WTC11 (cell line): ENCODE data around the gene LARP4B.

ENCODE experiments used
- ATF1 ChIP-seq: sonication (generic); formaldehyde crosslinking; IDR thresholded peaks from 2 replicates; pipeline ENCODE4 v1.8.1; 2023; ENCODE audit warnings: mild to moderate bottlenecking, moderate library complexity, missing genetic modification reagents
- ATF6 ChIP-seq: sonication (generic); formaldehyde crosslinking; IDR thresholded peaks from 2 replicates; pipeline ENCODE4 v1.8.1; 2023; ENCODE audit warnings: mild to moderate bottlenecking, missing genetic modification reagents
- E2F1 ChIP-seq: sonication (generic); formaldehyde crosslinking; IDR thresholded peaks from 2 replicates; pipeline ENCODE4 v1.8.0; 2022; ENCODE audit warnings: mild to moderate bottlenecking, missing genetic modification reagents
- HMGXB4 ChIP-seq: sonication (generic); formaldehyde crosslinking; IDR thresholded peaks from 2 replicates; pipeline ENCODE4 v1.8.1; 2023; ENCODE audit warnings: mild to moderate bottlenecking, moderate library complexity, missing genetic modification reagents
- IRF2 ChIP-seq: sonication (generic); formaldehyde crosslinking; IDR thresholded peaks from 2 replicates; pipeline ENCODE4 v1.8.0; 2022; ENCODE audit warnings: low read depth, missing genetic modification reagents, borderline replicate concordance
- JUN ChIP-seq: sonication (generic); formaldehyde crosslinking; IDR thresholded peaks from 2 replicates; pipeline ENCODE4 v1.8.0; 2023; ENCODE audit warnings: mild to moderate bottlenecking, missing genetic modification reagents
- KAT7 ChIP-seq: sonication (generic); formaldehyde crosslinking; IDR thresholded peaks from 2 replicates; pipeline ENCODE4 v1.8.1; 2023; ENCODE audit warnings: missing genetic modification reagents, mild to moderate bottlenecking, borderline replicate concordance
- ZNF416 ChIP-seq: fragments of 250-450 bp; sonication (Bioruptor Pico); IDR thresholded peaks from 2 replicates; pipeline ENCODE4 v1.9.0; 2021; ENCODE audit warnings: mild to moderate bottlenecking, inconsistent platforms
- TF ChIP-seq, protein P1 (sequence below): fragments of 200-600 bp; IDR thresholded peaks from 2 replicates; pipeline ENCODE4 v1.8.0; 2022; ENCODE audit warnings: antibody characterized with exemption
- TF ChIP-seq, protein P2 (sequence below): sonication (generic); formaldehyde crosslinking; IDR thresholded peaks from 2 replicates; pipeline ENCODE4 v1.8.0; 2022; ENCODE audit warnings: mild to moderate bottlenecking, missing genetic modification reagents
- TF ChIP-seq, protein P3 (sequence below): sonication (generic); formaldehyde crosslinking; IDR thresholded peaks from 2 replicates; pipeline ENCODE4 v1.8.1; 2023; ENCODE audit warnings: mild to moderate bottlenecking, missing genetic modification reagents, moderate library complexity
- TF ChIP-seq, protein P4 (sequence below): sonication (generic); formaldehyde crosslinking; IDR thresholded peaks from 2 replicates; pipeline ENCODE4 v1.8.0; 2022; ENCODE audit warnings: mild to moderate bottlenecking, missing genetic modification reagents
- TF ChIP-seq, protein P5 (sequence below): fragments of 250-450 bp; sonication (Bioruptor Pico); IDR thresholded peaks from 2 replicates; pipeline ENCODE4 v1.9.0; 2021; ENCODE audit warnings: moderate library complexity, mild to moderate bottlenecking, inconsistent platforms, borderline replicate concordance

GRCh38 chr10:898141-898540 is 33.4 kb downstream of the LARP4B start:
- TF ChIP-seq, protein P1, sequence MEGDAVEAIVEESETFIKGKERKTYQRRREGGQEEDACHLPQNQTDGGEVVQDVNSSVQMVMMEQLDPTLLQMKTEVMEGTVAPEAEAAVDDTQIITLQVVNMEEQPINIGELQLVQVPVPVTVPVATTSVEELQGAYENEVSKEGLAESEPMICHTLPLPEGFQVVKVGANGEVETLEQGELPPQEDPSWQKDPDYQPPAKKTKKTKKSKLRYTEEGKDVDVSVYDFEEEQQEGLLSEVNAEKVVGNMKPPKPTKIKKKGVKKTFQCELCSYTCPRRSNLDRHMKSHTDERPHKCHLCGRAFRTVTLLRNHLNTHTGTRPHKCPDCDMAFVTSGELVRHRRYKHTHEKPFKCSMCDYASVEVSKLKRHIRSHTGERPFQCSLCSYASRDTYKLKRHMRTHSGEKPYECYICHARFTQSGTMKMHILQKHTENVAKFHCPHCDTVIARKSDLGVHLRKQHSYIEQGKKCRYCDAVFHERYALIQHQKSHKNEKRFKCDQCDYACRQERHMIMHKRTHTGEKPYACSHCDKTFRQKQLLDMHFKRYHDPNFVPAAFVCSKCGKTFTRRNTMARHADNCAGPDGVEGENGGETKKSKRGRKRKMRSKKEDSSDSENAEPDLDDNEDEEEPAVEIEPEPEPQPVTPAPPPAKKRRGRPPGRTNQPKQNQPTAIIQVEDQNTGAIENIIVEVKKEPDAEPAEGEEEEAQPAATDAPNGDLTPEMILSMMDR = no peak
- TF ChIP-seq E2F1 (CRISPR knock-in tag) = no peak
- no peak for TF ChIP-seq ZNF416 (CRISPR knock-in tag)
- TF ChIP-seq, protein P2, sequence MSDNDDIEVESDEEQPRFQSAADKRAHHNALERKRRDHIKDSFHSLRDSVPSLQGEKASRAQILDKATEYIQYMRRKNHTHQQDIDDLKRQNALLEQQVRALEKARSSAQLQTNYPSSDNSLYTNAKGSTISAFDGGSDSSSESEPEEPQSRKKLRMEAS (CRISPR knock-in tag) = no peak
- TF ChIP-seq, protein P3, sequence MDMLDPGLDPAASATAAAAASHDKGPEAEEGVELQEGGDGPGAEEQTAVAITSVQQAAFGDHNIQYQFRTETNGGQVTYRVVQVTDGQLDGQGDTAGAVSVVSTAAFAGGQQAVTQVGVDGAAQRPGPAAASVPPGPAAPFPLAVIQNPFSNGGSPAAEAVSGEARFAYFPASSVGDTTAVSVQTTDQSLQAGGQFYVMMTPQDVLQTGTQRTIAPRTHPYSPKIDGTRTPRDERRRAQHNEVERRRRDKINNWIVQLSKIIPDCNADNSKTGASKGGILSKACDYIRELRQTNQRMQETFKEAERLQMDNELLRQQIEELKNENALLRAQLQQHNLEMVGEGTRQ (CRISPR knock-in tag) = no peak
- no peak for TF ChIP-seq HMGXB4 (CRISPR knock-in tag)
- TF ChIP-seq IRF2 (CRISPR knock-in tag) = no peak
- no peak for TF ChIP-seq JUN (CRISPR knock-in tag)
- no peak for TF ChIP-seq ATF1 (CRISPR knock-in tag)
- TF ChIP-seq ATF6 (CRISPR knock-in tag) = no peak
- TF ChIP-seq, protein P4, sequence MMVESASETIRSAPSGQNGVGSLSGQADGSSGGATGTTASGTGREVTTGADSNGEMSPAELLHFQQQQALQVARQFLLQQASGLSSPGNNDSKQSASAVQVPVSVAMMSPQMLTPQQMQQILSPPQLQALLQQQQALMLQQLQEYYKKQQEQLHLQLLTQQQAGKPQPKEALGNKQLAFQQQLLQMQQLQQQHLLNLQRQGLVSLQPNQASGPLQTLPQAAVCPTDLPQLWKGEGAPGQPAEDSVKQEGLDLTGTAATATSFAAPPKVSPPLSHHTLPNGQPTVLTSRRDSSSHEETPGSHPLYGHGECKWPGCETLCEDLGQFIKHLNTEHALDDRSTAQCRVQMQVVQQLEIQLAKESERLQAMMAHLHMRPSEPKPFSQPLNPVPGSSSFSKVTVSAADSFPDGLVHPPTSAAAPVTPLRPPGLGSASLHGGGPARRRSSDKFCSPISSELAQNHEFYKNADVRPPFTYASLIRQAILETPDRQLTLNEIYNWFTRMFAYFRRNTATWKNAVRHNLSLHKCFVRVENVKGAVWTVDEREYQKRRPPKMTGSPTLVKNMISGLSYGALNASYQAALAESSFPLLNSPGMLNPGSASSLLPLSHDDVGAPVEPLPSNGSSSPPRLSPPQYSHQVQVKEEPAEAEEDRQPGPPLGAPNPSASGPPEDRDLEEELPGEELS (CRISPR knock-in tag) = no peak
- no peak for TF ChIP-seq KAT7 (CRISPR knock-in tag)
- TF ChIP-seq, protein P5, sequence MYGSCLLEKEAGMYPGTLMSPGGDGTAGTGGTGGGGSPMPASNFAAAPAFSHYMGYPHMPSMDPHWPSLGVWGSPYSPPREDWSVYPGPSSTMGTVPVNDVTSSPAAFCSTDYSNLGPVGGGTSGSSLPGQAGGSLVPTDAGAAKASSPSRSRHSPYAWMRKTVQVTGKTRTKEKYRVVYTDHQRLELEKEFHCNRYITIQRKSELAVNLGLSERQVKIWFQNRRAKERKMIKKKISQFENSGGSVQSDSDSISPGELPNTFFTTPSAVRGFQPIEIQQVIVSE (CRISPR knock-in tag) = no peak
